HG02763 (cell line): Measurements from ENCODE around the gene PARL.

Experiments
- ATAC-seq: cut with Tn5 transposase; IDR thresholded peaks from one replicate; pipeline ENCODE4 v1.9.1; 2021; ENCODE audit warnings: mild to moderate bottlenecking, moderate library complexity; ENCODE audit not compliant: unreplicated experiment

Gene PARL

DNA sequence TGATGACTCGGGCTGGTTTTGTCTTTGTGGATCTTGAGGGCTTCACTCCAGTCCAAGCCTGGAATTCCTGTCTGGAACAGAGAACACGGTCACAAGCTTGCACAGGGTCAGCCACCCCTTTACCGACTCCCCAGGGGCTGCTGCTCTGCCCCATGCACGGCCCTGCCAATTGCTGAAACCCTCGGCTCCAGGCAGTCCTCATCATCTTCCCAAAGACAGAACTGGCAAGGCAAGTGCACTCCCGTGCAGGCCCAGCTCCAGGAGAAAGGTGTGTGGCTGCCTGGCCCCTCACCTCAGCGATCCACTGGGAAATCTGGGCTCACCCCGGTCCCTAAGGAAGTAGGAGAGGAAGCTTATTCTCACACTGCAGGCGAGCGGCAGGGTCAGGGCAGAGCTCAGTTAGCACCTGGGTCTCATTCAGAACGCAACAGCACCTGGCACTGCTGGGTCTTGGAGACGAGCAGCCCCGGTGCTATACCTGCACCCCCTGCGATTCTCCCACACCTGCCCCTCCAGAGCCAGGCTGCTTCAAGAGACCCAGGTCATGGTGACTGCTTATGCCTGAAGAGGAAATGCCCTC, 66.5 kb downstream of the PARL start:
- ATAC-seq = no peak

DNA sequence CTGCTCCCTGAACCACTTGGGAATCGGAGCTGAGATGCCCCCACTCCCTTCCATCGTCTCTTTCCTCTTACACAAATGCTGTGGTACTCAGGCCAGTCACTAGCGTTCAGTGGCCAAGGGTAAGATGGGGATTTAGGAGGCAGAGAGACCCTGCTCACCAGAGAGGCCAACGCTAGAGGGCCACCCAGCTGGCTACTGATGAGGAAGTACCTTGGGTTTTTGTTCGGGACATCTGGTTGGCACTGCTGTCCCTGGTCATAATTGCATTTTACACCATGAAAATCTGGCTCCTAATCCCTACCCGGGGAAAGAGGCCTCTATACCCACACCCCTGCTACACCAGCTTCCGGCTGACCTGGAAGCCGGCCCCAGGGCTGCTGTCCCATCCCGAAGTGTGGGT, 67.0 kb downstream of the PARL start:
- ATAC-seq = no peak

DNA sequence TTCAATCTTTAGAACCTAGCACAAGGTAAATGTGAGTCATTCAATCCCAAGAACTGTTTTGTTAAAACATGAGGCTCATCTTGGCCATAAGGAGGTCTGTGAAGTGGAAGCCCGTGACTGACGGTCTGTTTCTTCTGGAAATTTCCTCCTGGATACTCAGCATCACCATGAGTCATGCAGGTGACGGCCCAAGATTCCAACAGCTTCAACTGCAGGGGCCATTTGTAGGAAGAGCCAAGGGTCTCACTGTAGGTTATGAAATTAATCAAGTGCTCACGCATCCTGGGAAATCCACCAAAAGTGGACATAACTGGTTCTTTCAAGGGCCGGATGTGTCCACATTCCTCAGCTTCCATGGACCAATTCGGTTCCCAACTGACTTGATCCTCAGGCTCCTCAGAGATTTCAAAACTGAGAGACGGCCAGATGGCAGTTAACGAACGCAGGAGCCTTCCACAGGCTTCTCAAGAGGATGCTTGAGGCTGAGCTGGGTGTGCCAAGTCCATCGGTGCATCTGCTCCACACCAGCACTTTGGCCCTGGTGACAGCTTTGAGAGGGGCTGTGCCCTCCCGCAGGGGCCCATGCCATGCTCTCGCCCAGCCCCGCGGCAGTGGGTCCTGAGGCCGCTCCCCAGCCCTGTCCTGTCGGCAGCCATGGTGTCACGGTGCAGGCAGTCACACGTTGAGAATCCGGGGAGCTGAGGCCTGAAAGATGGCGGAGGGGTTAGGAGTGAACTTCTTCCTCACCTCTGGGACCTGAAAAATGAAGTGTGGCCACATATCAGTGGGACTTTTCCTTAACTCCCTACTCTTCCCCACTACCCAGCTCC, 67.8 kb downstream of the PARL start:
- no peak for ATAC-seq

DNA sequence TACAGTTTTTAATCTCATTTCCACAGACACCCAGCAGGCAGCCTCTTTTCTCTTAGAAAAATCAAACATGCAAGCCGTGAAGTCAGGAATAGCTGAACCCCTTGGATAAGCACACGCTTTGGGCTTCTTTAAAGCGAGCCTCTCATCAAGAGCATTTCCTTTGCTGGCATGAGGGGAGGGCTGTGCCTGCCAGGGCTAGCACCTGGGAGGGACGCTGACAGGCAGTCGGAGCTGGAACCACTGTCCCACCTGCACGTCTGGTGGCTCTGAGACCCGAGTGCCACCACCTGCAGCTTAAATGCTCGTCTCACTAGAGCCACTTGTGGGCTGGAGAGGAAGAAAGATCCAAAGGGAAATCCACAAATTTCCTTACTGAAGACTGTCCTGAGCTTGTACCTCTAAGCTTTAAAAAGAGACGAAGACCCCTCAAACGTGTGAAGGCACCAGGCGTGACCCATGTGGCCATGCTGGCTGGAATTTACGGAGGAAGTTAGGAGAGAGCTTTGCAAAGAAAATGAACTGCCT, 68.7 kb downstream of the PARL start:
- no peak for ATAC-seq

DNA sequence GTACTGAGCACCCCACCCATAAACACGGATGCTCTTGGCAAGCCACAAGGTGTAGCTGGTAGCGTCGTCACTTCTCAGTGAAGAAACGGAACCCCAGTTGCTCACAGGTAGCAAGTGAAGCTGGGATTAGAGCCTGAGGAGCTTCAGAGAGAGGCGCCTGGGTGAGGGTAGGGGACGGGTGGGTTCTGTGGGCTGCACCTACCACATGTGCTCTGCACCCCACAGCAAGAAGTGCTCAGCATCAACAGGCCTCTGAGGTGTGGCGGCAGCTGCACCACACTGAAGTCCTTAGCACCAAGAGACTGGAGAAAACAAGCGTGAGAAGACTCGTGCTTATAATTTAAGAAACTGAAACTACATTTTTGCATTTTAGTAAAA, 69.1 kb downstream of the PARL start:
- no peak for ATAC-seq

DNA sequence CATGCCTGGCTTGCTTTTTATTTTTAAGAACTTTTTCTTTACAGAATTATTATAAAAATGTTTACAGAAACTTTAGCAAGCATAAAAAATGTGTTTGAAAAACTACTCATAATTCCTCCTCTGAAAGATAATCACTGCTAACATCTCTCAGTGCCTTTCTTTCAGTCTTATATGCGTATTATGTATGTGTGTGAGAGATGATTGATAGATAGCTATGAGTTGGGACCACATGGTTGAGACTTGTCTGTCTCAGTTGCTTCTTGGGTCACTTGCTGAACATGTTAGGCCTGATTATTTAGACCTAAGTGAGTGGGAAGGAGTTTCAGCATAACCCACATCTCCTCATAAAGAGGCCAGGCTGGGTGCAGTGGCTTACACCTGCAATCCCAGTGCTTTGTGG, 70.4 kb downstream of the PARL start:
- no peak for ATAC-seq

DNA sequence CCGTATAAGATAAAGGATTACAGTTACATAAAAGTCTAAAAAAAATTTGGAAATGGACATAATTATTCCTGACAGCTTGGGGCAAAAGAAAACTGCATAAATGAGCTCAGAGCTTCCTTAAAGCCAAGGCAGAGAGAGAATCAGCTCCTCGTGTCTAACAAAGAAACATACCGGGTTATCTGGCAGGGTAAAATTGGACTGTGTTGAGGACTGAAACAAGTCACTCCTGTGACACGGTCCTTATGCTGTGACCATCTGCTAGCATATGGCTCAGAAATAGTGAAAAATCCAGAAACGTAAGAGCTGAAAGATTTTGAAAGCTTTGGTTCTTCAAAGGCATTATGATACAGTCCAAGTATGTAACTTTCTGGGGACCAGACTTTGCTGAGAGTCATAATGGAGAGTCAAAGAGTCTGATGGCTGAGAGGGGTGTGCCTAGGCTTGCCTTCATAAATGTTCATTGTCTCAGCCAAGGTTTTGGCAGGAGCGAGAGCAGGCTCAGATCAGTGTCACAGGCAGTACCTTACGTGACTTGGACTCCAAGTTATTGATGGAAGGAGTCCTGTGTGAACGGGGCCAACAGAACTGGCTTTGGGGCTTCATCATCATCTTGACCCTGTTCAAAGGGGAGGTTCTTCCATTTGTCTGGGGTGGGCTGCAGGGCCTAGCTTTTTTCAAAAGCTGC, 71.8 kb downstream of the PARL start:
- ATAC-seq = no peak

DNA sequence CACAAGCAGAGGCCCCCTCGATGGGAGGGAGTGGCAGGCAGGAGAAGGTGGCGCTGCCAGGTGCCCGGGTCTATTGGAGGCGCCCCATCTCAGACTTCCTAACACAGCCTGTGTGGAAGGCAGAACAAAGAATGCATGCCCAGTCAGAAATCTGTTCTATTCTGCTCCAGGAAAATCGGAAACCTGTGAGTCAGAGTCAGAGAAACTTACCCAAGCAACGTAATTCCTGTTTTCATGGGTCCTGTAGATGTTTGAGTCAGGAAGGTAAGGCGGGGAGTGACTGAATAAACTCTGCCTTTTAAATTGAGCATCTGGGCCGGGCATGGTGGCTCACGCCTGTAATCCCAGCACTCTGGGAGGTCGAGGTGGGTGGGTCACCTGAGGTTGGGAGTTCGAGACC, 73.0 kb downstream of the PARL start:
- ATAC-seq = no peak

DNA sequence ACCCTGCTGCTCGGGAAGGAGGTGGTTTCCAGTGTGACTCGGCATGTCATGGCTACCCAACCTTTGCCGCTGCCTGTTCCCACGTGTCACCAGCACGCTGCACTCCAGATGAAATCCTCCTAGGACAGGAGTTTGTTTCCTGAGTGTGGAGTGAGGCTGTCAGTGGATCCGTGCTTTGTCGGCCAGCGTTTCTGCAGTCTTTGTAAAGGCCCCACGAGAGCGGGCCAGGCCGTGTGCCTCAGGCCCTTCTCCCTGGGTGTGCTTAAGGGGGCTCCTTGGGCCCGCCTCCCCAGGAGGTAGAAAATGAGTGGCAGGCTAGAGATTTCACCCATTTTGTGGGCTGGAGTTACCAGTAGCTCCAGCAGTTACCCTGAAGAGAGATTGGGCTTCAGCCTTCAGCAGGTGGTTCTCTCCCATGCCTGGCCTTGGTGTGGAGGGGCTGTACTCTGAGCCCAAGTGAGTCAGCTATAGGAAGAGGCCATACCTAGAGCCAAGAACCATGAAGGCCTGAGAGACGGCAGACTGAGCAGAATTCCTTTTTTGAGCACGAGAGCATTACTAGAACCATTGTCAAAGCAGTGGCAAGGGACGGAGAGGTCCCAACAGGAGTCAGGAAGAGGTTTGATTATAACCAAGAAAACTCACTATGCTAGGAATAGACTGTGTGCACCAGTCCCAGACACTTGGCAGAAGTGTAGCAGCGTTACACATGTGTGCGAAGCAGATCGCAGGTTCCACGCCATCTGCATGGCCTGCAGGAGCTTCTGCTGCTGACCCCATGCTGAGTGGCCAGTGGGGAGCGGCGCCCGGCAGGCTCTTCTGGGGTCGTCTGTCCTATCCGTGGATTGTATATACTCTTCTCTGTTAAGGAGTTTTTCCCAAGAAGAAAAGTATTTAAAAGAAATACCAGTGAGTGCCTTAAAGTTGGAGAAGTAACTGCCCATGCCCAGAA, 73.8 kb downstream of the PARL start:
- no peak for ATAC-seq

DNA sequence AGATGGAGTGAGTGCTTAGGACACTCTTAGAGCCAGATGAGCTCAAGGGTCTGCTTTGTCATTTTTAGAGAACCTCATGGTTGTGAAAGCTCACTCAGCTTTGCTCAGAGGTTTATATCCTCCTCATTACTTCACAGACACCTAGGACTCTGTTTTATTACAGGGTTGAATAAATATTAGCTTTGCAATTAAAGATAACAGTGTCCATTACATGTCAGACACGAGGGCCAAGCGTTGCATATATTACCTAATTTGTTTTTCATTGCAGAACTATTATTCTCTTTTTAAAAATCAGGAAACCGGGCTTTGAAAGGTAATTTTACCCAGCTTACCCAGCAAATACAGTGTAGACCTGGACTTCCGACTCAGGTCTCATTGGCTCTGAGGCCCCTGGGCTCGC, 75.4 kb downstream of the PARL start:
- no peak for ATAC-seq

DNA sequence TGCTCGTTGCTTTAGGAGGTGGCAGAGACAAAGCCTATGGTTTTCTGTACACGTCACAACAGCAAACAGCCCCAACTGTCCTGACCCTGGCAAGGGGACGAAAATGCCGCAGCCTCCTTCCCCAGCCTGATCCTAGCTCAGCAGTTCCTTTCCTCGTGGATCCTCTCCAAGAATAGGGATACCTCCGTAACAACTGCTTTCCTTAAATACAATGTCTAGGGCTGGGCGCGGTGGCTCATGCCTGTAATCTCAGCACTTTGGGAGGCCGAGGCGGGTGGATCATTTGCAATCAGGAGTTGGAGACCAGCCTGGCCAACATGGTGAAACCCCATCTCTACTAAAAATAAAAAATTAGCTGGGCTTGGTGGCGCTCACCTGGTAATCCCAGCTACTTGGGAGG, 76.3 kb downstream of the PARL start:
- ATAC-seq = no peak

DNA sequence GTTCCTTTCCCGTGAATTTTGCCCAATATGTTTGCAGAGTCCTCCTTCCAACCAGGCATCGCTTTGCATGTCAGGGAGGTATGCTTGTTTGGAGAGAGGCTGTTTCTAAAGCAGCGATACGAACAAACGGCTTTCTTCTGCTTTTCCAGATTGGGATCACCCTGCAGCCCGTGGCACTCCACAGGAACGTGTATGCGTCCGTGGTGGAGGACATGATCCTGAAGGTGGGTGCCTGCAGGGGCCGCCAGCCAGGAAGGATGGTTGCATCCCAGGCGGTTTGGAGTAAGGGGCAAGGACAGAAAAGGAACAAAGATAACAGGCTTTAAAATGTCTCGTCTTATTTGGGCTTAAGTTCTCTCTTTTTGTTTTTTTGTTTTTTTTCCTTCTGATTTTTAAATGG, 76.8 kb downstream of the PARL start:
- ATAC-seq = no peak

DNA sequence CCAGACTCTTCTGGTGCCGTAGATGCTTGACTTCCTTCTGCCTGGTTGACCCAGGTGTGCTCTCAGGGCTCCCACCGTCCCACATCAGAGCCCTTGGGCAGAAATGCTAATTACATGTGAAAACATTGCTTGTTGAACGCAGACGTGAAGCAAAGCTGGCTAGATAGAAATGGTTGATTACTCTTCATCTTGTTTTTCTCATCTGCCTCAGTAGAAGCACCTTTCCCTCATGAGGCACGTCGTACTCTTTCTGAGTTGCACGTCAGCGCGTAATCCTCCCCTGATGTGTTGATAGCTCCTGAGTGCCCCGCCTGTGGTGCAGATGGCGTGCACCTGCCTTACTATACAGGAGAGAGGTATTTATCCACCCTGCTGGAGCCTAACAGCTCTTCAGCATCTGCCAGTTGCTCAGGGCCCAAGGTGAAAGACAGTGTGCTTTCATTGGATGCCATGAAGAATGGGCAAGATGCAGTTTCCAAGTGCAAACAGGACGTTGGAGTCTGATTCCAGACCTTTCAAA, 77.4 kb downstream of the PARL start:
- ATAC-seq = no peak

DNA sequence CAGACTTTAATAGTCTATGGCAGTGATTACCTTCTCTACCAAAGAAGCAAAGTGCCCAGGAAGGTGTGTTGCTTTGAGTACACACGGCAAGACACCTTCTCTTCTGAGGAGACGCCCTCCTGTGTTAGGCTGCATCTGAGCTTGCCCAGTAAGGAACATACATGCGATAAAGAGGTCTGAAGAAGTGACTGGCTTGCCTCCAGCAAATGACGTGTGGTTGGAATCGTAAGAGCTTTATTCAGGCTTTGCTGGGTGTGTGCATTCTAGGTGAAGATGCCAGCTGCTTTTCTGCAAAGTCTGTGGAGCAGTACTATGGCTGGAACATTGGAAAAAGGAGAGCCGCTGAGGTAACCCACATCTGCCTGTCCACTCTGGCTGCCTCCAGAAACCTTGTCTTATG, 81.7 kb downstream of the PARL start:
- ATAC-seq = no peak

DNA sequence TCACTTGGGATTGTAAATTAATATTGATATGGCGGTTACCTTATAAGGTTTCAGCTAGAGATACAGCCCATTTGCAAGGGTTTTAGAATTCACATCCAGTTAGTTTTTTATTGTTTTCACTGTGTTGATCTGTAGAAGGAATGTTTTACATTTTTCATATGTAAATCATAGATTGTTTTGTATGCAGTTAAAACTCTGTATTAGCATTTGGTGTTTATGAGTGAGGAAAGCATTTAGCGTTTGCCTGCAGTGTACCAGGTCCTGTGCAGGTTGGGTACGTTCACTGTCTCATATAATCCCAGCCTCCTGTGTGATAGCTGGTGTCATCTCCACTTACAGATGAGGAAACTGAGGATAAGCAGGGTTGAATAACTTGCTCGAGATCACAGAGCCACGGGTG, 83.1 kb downstream of the PARL start:
- no peak for ATAC-seq

DNA sequence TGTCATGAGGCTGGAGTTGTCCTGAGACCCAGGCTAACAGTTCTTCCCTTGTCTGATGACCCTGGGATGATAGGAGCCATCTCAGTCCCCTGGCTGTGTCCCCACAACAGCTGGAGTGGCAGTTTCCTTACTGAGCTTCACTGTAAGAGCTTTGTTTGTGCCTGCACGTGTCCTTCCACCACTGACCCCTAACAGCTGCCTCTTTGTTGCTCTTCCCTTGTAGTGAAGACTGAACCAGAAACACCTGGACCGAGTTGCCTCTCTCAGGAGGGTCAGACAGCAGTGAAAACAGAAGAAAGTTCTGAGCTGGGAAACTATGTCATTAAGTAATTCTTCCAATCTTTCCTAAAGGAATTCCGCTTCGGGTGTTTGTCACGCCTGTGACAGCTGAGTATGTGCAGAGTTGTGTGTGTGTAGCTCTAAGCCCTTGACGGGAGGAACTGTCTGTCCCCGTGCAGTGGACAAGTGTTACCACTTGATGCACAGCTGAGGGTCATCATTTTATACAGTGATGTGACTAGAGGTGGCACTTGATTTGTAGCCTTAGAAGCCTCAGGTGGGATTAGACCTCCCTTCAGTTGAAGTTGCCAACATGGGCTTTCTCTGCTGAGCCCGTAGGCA, 84.3 kb downstream of the PARL start:
- ATAC-seq = no peak

DNA sequence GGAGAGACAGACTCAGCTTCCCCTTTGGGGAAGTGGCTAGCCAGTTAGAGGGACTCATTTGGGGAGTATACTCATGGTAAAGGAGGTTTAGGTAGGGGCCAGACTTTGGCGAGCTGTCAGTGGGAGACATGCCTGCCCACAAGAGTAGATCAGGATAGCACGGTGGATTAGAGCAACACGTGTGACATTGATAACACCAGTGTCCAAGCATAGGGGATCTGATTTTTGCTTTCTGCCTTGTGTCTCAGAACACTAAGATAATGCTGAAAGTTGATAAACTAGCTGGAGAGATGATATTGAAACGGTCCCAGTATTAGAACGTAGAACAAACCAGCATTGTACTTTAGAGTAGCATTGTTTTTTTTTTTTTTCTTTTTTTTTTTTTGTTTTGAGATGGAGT, 85.2 kb downstream of the PARL start:
- ATAC-seq = no peak

DNA sequence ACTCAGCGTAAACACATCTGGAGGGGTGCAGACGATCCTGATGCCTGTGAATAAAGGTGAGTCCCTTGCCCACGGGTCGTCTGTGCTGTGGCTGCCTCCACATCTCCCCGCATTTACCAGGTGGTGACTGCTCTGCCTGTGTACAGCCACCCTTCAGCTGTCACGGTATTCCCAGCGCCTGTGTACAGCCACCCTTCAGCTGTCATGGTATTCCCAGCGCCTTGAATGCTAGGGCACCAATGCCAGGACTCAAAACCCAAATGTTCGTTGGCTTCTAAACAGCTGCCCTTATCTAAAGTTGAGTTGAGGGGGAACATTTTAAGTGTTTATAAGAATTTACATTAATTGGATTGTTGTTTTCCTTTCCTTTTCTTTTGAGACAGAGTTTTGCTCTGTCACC, 86.7 kb downstream of the PARL start:
- no peak for ATAC-seq

DNA sequence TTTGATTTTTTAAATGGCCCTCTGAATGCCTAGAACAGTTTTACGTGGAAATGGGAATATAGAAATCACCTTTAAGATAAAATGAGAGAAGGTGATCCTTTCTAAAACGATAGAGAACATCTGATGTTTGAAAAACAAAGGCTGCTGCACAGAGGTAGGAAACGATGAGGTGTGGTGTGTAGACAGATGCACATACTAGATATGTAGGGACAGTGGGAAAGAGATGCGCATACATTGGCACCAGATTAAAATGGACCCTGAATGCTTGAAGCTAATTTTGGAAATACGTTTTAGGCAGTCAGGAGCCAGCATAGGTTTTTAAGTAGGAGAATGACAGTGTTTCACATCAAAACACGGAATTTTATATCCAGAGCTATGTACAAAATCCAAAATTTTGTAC, 88.3 kb downstream of the PARL start:
- no peak for ATAC-seq

DNA sequence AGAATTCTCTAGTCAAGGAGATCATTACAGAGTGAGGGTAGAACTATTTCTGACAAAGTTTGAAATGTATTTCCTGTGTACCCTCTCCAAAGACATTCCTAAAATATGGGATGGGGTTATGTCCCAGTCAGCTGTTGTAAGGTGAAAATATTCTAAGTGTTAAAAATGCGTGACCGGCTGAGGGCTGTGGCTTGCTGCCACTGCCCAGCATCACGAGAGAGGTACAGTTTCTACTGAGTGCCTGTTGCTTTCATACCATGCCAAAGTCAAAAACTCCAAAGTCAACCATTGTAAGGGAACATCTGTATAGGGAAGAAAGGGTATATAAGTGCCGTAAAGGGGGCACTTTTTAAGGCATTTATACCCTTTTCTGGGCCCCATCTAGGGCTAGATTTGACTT, 90.2 kb downstream of the PARL start:
- ATAC-seq = no peak
